Dermis blood vessel endothelial cell (primary cell): ENCODE data around the gene LRRC37A3. TPM values are rescaled to one million over a fixed set of nuclear protein-coding genes. Genes with fewer than 3 reads are reported as not detected.
"Not testable (repeated sequence)": the region's sequence is repeated elsewhere in the genome, so short reads cannot be mapped to it uniquely, and the experiment has no call there.

ENCODE experiments used
- DNase-seq: peaks from one replicate; pipeline ENCODE4 v3.0.0; 2010
- total RNA-seq: library from RNA; depleted of rRNA; stranded (reverse); fragments of >200 nt; gene quantifications from 2 replicates; pipeline ENCODE4 v1.2.3, GENCODE V29; 2014

LRRC37A3 gene
- total RNA-seq, 1 donor from 2014 or later: 4.1 TPM

- DNase-seq: peak; percentile 17
Observed at GRCh38 chr17:64829824-64830630, 89.3 kb downstream of the LRRC37A3 start.

GRCh38 chr17:64829068-64829467 lies 90.2 kb downstream of the LRRC37A3 start:
- DNase-seq: not testable (repeated sequence)

- DNase-seq: peak; percentile 31
Observed at GRCh38 chr17:64818904-64819303, 100.4 kb downstream of the LRRC37A3 start.

- DNase-seq: not testable (repeated sequence)
Observed at GRCh38 chr17:64815833-64816198, 103.5 kb downstream of the LRRC37A3 start.

- DNase-seq: not testable (repeated sequence)
Observed at GRCh38 chr17:64814993-64815832, 104.1 kb downstream of the LRRC37A3 start.

- peak; percentile 71 for DNase-seq
Observed at GRCh38 chr17:64808178-64808977, 110.9 kb downstream of the LRRC37A3 start.

Other genes with a start within 250 kb of the LRRC37A3 start
- 73.2 and 94.7 TPM in 2 replicates for gene GNA13, start 137.3 kb upstream of the LRRC37A3 start, total RNA-seq
- 0.19 and 1.2 TPM in 2 replicates for gene RGS9, start 217.9 kb upstream of the LRRC37A3 start, total RNA-seq